Activated naive CD4-positive, alpha-beta T cell treated with anti-CD3 and anti-CD28 coated beads, Interleukin-2, amount 50 U/mL, for 72 hours (primary cell): Measurements from ENCODE around the gene SEMA6D. TPM values are rescaled to one million over a fixed set of nuclear protein-coding genes. Genes with fewer than 3 reads are reported as not detected.

Experiments
- ATAC-seq, 2 donors: fragments of 150-1000 bp; cut with Tn5 transposase; 2 replicates each; pipeline ENCODE4 v1.10.0; 2021; ENCODE audit warnings: mild to moderate bottlenecking in 2 of 2, moderate library complexity in 2 of 2
- DNase-seq, 2 donors: peaks; one replicate each; pipeline ENCODE4 v3.0.0; 2021 to 2022; ENCODE audit warnings: low spot score in 2 of 2
- H3K27ac Mint-ChIP-seq, 2 donors: one replicate each; pipeline ENCODE4 v1.8.0; 2022; ENCODE audit warnings: mild to moderate bottlenecking in 2 of 2, mixed read lengths in 2 of 2
- H3K36me3 Mint-ChIP-seq, 2 donors: one replicate each; pipeline ENCODE4 v1.8.0; 2022; ENCODE audit warnings: mixed read lengths in 2 of 2
- H3K9me3 Mint-ChIP-seq, 2 donors: one replicate each; pipeline ENCODE4 v1.8.0; 2022; ENCODE audit warnings: mixed read lengths in 2 of 2
- total RNA-seq, 2 donors: library from RNA; stranded (reverse); gene quantifications; one replicate each; pipeline ENCODE4 v1.2.3, GENCODE V29; 2022

SEMA6D gene
- total RNA-seq, 2 donors from 2014 or later, result not detected

- Mint-ChIP-seq H3K36me3 (no peaks in the 10 kb centered on the region), H3K9me3 (peaks cover 5 to 9% of the 10 kb centered on the region in 2 donors), H3K27ac (no peak overlapping the region)
- DNase-seq (no peak), ATAC-seq (no peak)
Observed at GRCh38 chr15:47791161-47791560, 73.9 kb downstream of the SEMA6D start.

- H3K27ac Mint-ChIP-seq, result no peak overlapping the region
- H3K9me3 Mint-ChIP-seq, result peaks cover 0 to 6% of the 10 kb centered on the region in 2 donors
- ATAC-seq (no peak), DNase-seq (no peak)
- H3K36me3 Mint-ChIP-seq, result no peaks in the 10 kb centered on the region
Observed at GRCh38 chr15:47792231-47792630, 74.9 kb downstream of the SEMA6D start.

- H3K36me3 Mint-ChIP-seq, result no peaks in the 10 kb centered on the region
- no peak overlapping the region for H3K27ac Mint-ChIP-seq
- DNase-seq, result no peak
- no peak for ATAC-seq
- no peaks in the 10 kb centered on the region for H3K9me3 Mint-ChIP-seq
Observed at GRCh38 chr15:47794252-47794914, 77.1 kb downstream of the SEMA6D start.

GRCh38 chr15:47795864-47796263, 78.6 kb downstream of the SEMA6D start:
- no peak overlapping the region for H3K27ac Mint-ChIP-seq
- peaks cover 4% of the 10 kb centered on the region in 2 donors for H3K9me3 Mint-ChIP-seq
- peaks cover 0 to 3% of the 10 kb centered on the region in 2 donors for H3K36me3 Mint-ChIP-seq
- no peak for ATAC-seq
- DNase-seq, result no peak

- ATAC-seq, result no peak
- Mint-ChIP-seq H3K36me3 (peaks cover 0 to 4% of the 10 kb centered on the region in 2 donors), H3K9me3 (peaks cover 5 to 6% of the 10 kb centered on the region in 2 donors), H3K27ac (no peak overlapping the region)
- DNase-seq, result no peak
Observed at GRCh38 chr15:47796339-47796738, 79.0 kb downstream of the SEMA6D start.

- ATAC-seq (no peak), DNase-seq (no peak)
- Mint-ChIP-seq H3K9me3 (peaks cover 5 to 6% of the 10 kb centered on the region in 2 donors), H3K27ac (no peak overlapping the region), H3K36me3 (peaks cover 0 to 4% of the 10 kb centered on the region in 2 donors)
Observed at GRCh38 chr15:47796830-47797229, 79.5 kb downstream of the SEMA6D start.

GRCh38 chr15:47801522-47801921, 84.2 kb downstream of the SEMA6D start:
- H3K27ac Mint-ChIP-seq, result no peak overlapping the region
- DNase-seq (no peak), ATAC-seq (no peak)
- peaks cover 0 to 4% of the 10 kb centered on the region in 2 donors for H3K36me3 Mint-ChIP-seq
- peaks cover 5 to 10% of the 10 kb centered on the region in 2 donors for H3K9me3 Mint-ChIP-seq

- no peak for ATAC-seq
- Mint-ChIP-seq H3K27ac (no peak overlapping the region), H3K9me3 (peaks cover 5 to 10% of the 10 kb centered on the region in 2 donors), H3K36me3 (peaks cover 0 to 4% of the 10 kb centered on the region in 2 donors)
- DNase-seq, result no peak
Observed at GRCh38 chr15:47802216-47802615, 84.9 kb downstream of the SEMA6D start.

GRCh38 chr15:47803767-47804166, 86.5 kb downstream of the SEMA6D start:
- Mint-ChIP-seq H3K36me3 (peaks cover 0 to 4% of the 10 kb centered on the region in 2 donors), H3K9me3 (peaks cover 5 to 10% of the 10 kb centered on the region in 2 donors), H3K27ac (no peak overlapping the region)
- ATAC-seq (no peak), DNase-seq (no peak)

- Mint-ChIP-seq H3K27ac (no peak overlapping the region), H3K36me3 (peaks cover 0 to 4% of the 10 kb centered on the region in 2 donors), H3K9me3 (peaks cover 5 to 10% of the 10 kb centered on the region in 2 donors)
- no peak for DNase-seq
- no peak for ATAC-seq
Observed at GRCh38 chr15:47804733-47805132, 87.4 kb downstream of the SEMA6D start.

- Mint-ChIP-seq H3K36me3 (no peaks in the 10 kb centered on the region), H3K27ac (no peak overlapping the region), H3K9me3 (peaks cover under 1 to 5% of the 10 kb centered on the region in 2 donors)
- no peak for DNase-seq
- no peak for ATAC-seq
Observed at GRCh38 chr15:47806008-47806407, 88.7 kb downstream of the SEMA6D start.

GRCh38 chr15:47811172-47811571, 93.9 kb downstream of the SEMA6D start:
- H3K36me3 Mint-ChIP-seq, result no peaks in the 10 kb centered on the region
- ATAC-seq, result no peak
- H3K9me3 Mint-ChIP-seq, result no peaks in the 10 kb centered on the region
- DNase-seq, result no peak
- H3K27ac Mint-ChIP-seq, result no peak overlapping the region

- ATAC-seq (no peak), DNase-seq (no peak)
Observed at GRCh38 chr15:47812470-47812999, 95.2 kb downstream of the SEMA6D start.

GRCh38 chr15:47813748-47814384, 96.6 kb downstream of the SEMA6D start:
- Mint-ChIP-seq H3K27ac (no peak overlapping the region), H3K9me3 (no peaks in the 10 kb centered on the region), H3K36me3 (no peaks in the 10 kb centered on the region)
- ATAC-seq (peak; percentile 59 to 98), DNase-seq (peak in 1 of 2 donors; percentile 4)

More at GRCh38 chr15:47812470-47812999, 95.2 kb downstream of the SEMA6D start:
- Mint-ChIP-seq H3K36me3 (no peaks in the 10 kb centered on the region), H3K9me3 (no peaks in the 10 kb centered on the region), H3K27ac (no peak overlapping the region)

GRCh38 chr15:47814620-47815019, 97.3 kb downstream of the SEMA6D start:
- Mint-ChIP-seq H3K36me3 (no peaks in the 10 kb centered on the region), H3K9me3 (no peaks in the 10 kb centered on the region), H3K27ac (no peak overlapping the region)
- ATAC-seq (no peak), DNase-seq (no peak)

GRCh38 chr15:47817969-47818548, 100.8 kb downstream of the SEMA6D start:
- Mint-ChIP-seq H3K36me3 (no peaks in the 10 kb centered on the region), H3K9me3 (no peaks in the 10 kb centered on the region), H3K27ac (no peak overlapping the region)
- DNase-seq (no peak), ATAC-seq (no peak)

- Mint-ChIP-seq H3K36me3 (no peaks in the 10 kb centered on the region), H3K9me3 (no peaks in the 10 kb centered on the region), H3K27ac (no peak overlapping the region)
- DNase-seq (no peak), ATAC-seq (no peak)
Observed at GRCh38 chr15:47819158-47819557, 101.9 kb downstream of the SEMA6D start.
